Measurements from ENCODE around the gene PGAP6.
"Not testable (repeated sequence)": the region's sequence is repeated elsewhere in the genome, so short reads cannot be mapped to it uniquely, and the experiment has no call there.

PGAP6 gene

GRCh38 chr16:349211-349610 is 32.6 kb downstream of the PGAP6 start:
- no peak for DNase-seq

- not testable (repeated sequence) for DNase-seq
These were observed 33.3 kb downstream of the PGAP6 start for GRCh38 chr16:348495-348894.

- no peak for DNase-seq
These were observed 34.6 kb downstream of the PGAP6 start for GRCh38 chr16:347203-347602.

GRCh38 chr16:346587-346986 is 35.2 kb downstream of the PGAP6 start:
- DNase-seq, result no peak

GRCh38 chr16:345772-346171 is 36.0 kb downstream of the PGAP6 start:
- DNase-seq, result no peak

- DNase-seq, result no peak
These were observed 39.1 kb downstream of the PGAP6 start for GRCh38 chr16:342455-343213.

DNA sequence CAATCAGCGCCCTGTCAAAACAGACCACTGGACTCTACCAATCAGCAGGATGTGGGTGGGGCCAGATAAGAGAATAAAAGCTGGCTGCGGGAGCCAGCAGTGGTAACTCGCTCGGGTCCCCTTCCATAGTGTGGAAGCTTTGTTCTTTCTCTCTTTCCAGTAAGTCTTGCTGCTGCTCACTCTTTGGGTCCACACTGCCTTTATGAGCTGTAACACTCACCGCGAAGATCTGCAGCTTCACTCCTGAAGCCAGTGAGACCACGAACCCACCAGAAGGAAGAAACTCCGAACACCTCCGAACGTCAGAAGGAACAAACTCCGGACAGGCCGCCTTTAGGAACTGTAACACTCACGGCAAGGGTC is 39.8 kb downstream of the PGAP6 start:
- not testable (repeated sequence) for DNase-seq

DNA sequence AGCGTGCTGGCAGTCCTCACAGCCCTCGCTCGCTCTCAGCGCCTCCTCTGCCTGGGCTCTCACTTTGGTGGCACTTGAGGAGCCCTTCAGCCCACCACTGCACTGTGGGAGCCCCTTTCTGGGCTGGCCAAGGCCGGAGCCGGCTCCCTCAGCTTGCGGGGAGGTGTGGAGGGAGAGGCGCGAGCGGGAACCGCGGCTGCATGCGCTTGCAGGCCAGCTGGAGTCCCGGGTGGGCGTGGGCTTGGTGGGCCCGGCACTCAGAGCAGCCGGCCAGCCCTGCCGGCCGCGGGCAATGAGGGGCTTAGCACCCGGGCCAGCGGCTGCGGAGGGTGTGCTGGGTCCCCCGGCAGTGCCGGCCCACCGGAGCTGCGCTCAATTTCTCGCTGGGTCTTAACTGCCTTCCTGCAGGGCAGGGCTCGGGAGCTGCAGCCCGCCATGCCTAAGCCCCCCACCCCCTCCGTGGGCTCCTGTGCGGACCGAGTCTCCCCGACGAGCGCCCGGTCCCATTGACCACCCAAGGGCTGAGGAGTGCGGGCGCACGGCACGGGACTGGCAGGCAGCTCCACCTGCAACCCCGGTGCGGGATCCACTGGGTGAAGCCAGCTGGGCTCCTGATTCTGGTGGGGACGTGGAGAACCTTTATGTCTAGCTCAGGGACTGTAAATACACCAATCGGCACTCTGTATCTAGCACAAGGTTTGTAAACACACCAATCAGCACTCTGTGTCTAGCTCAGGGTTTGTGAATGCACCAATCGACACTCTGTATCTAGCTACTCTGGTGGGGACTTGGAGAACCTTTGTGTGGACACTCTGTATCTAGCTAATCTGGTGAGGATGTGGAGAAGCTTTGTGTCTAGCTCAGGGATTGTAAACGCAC is 40.4 kb downstream of the PGAP6 start:
- not testable (repeated sequence) for DNase-seq

DNA sequence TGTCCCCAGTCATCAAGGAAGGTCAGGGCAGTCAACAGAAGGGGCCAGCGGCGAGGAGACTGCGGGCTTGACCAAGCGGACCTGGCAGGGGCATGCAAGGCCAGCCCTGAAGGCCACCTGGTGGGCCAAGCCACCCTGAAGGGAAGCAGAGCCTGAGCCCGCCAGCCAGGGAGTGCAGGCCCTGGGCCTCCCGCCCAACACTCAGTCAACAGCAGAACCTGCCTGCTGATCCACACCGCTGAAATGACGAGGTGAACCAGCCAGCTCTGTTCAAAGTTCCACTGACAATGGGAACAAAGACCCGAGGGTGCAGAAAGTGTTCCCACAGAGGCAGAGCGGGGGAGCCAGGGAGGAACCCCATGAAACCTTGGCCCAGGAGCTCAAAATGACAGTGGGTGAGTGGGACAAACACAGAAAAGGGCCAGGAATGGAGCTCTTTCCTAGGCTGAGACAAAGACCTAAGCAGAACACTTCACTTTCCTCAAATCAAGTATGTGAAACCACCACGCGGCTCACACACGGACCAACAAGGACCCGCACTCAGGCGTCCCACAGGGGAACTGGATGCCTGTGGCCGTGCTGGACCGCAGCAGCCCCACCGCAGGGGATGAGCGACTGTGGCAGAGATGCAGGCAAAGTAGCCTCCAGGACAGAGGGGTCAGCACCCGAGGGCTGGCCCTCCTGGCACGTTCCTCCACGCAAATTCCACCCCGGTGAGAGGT is 41.2 kb downstream of the PGAP6 start:
- DNase-seq, result no peak

GRCh38 chr16:339680-340079 is 42.1 kb downstream of the PGAP6 start:
- no peak for DNase-seq

GRCh38 chr16:337975-338575 is 43.7 kb downstream of the PGAP6 start:
- no peak for DNase-seq

DNA sequence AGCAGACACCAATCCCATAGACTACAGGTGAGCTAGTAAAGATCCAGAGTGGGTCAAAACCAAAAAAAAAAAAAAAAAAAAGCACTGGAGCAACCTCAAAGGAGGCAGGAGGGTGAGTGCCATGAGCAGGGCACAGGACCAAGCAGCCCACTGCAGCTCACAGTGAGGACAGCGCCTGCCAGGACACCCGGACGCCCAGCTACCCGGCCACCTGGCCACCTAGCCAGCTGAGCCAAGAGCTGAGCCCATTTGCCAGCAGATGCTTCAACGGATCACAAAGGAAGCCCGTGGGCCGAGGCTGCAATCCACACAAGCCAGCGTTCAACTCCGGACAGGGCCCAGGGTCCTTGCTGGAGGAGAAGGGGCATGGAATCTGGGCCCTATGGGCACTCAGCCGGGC is 44.3 kb downstream of the PGAP6 start:
- DNase-seq, result no peak

GRCh38 chr16:336269-336668 is 45.5 kb downstream of the PGAP6 start:
- no peak for DNase-seq

DNA sequence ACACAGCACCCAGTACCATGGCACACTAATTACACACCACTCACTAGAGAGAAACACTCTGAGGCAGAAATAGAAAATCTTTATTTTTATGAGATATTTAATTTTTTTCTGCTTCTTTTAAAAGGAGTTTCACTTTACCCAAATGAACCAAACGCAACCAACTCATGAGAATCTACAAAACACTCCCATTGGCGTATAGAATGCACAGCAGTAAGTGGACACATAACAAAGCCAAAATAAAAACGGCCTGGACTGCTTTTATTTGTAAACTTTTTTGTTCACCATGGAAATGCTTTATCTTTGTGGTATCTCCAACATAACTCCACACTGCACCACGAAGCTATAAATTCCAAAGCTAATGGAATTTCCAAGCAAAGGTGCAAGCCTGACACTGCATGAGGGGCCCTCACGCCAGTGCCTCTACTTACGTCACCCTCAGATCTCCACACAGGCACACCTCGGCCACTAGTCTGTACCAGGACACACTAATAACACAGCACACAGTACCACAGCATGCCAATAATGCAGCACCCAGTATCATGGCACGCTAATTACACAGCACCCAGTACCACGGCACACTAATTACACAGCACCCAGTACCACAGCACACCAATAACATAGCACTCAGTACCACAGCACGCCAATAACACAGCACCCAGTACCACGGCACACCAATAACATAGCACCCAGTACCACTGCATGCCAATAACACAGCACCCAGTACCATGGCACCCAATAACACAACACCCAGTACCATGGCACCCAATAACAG is 46.7 kb downstream of the PGAP6 start:
- not testable (repeated sequence) for DNase-seq

DNA sequence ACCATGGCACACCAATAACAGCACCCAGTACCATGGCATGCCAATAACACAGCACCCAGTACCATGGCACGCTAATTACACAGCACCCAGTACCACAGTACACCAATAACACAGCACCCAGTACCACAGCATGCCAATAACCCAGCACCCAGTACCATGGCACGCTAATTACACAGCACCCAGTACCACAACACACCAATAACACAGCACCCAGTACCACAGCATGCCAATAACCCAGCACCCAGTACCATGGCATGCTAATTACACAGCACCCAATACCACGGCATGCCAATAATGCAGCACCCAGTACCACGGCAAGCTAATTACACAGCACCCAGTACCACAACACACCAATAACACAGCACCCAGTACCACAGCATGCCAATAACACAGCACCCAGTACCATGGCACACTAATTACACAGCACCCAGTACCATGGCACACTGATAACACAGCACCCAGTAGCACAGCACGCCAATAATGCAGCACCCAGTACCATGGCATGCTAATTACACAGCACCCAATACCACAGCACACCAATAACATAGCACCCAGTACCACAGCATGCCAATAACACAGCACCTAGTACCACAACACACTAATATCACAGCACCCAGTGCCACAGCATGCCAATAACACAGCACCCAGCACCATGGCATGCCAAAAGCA is 47.5 kb downstream of the PGAP6 start:
- not testable (repeated sequence) for DNase-seq

DNA sequence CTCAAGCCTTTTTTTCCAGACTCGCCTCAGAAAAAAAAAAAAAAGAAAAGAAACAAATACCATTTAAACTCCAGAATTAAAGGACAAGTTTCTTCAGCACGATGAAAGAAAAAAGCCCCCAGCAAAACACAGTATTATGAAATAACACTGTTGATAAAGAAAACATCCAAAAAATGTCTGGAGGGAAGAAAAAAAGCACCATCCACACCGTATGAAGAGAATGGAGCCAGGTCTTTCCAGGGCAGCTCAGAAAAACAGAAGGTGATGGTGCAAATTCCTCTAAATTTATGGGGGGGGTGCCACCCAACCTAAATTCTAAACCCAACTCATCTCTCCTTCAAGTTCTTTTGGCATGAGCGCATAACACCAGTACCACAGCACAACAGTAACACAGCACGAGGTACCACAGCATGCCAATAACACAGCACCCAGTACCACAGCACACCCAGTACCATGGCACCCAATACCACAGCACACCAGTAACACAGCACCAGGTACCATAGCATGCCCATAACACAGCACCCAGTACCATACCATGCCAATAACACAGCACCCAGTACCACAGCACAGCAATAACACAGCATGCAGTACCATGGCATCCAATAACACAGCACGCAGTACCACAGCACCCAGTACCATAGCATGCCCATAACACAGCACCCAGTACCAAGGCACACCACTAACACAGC is 48.2 kb downstream of the PGAP6 start:
- no peak for DNase-seq

DNA sequence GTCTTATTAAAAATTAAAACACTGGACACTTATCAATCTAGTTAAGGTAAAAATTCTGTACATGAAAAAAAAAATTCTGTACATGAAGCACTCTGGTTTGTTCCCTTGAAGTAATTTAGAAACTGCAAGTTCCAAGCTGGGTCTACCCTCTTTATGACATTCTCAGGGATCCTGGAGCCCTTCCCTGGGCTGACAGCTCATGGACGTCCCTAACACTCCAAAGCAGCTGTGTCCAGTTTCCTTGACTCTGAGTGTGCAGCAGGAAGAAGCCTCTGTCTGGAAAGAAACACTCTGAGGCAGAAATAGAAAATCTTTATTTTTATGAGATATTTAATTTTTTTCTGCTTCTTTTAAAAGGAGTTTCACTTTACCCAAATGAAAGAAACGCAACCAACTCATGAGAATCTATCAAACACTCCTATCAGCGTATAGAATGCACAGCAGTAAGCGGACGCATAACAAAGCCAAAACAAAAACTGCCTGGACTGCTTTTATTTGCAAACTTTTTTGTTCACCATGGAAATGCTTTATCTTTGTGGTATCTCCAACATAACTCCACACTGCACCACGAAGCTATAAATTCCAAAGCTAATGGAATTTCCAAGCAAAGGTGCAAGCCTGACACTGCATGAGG is 50.5 kb downstream of the PGAP6 start:
- DNase-seq, result not testable (repeated sequence)

- no peak for DNase-seq
These were observed 51.0 kb downstream of the PGAP6 start for GRCh38 chr16:330741-331140.

GRCh38 chr16:325375-326145 is 56.2 kb downstream of the PGAP6 start:
- no peak for DNase-seq

All from DMS53 (cell line).